ENCODE results near the gene CD109. TPM values are rescaled to one million over a fixed set of nuclear protein-coding genes. Genes with fewer than 3 reads are reported as not detected.

Gene CD109
- total RNA-seq, 1 experiment from 2014 or later = 46.1 TPM

GRCh38 chr6:73752943-73753342, 56.9 kb downstream of the CD109 start:
- POLR2A ChIA-PET = no interaction called here
- DNase-seq (ENCODE audit: low read depth, low spot score) (no peak), ATAC-seq (no peak)
- H3K27me3 ChIP-seq (ENCODE audit: control insufficient read depth, insufficient read depth, low read length) = no peaks in the 10 kb centered on the region
- intact Hi-C loops (cut with micrococcal nuclease; ENCODE audit: unreplicated experiment) = no loop called here
- BruUV-seq (replicated peaks) = no TSS peak
- H3K9me3 ChIP-seq (ENCODE audit: control insufficient read depth, insufficient read depth, low read depth, low read length) = no peaks in the 10 kb centered on the region
- no peak overlapping the region for H3K4me3 ChIP-seq (ENCODE audit: low read depth in 2 of 2, low read length in 2 of 2)
- in situ Hi-C loops (cut with HindIII; ENCODE audit: low pct_unique_long_range_greater_than_20kb, low sequenced_read_pairs) = no loop called here
- TF ChIP-seq POLR2AphosphoS5 (IDR thresholded peaks at IDR 0.05; ENCODE audit: low read depth, low read length) (no peak), SIN3A (IDR thresholded peaks at IDR 0.05; ENCODE audit: borderline replicate concordance, insufficient read depth, low read depth, low read length) (no peak), CTCF (IDR thresholded peaks at IDR 0.05) (no peak), TCF7L2 (IDR thresholded peaks at IDR 0.05; ENCODE audit: low read depth, low read length) (no peak), REST (IDR thresholded peaks at IDR 0.05; ENCODE audit: insufficient read depth in 1 of 2, low read depth in 2 of 2, low read length in 1 of 2) (no peak)
- H3K27ac ChIP-seq (ENCODE audit: low read length) = no peak overlapping the region
- H3K4me1 ChIP-seq (ENCODE audit: control insufficient read depth, insufficient read depth, low read length) = no peaks in the 10 kb centered on the region
- no peaks in the 10 kb centered on the region; the same call in 1 of the 2 replicates for H3K36me3 ChIP-seq (ENCODE audit: control insufficient read depth, insufficient read depth, low read length)
- CTCF ChIA-PET = no interaction called here

- intact Hi-C loops (cut with micrococcal nuclease; ENCODE audit: unreplicated experiment) (no loop called here), in situ Hi-C loops (cut with HindIII; ENCODE audit: low pct_unique_long_range_greater_than_20kb, low sequenced_read_pairs) (no loop called here)
- peaks cover 4% of the 10 kb centered on the region; the same call in 1 of the 2 replicates for H3K36me3 ChIP-seq (ENCODE audit: control insufficient read depth, insufficient read depth, low read length)
- DNase-seq (ENCODE audit: low read depth, low spot score) (no peak), ATAC-seq (no peak)
- H3K9me3 ChIP-seq (ENCODE audit: control insufficient read depth, insufficient read depth, low read depth, low read length) = no peaks in the 10 kb centered on the region
- CTCF ChIA-PET = interaction anchor here (0.7 kb wide), 1 partner anchor 236 kb away, joined by 3 read pairs; no protein-coding TSS in a partner anchor
- H3K27me3 ChIP-seq (ENCODE audit: control insufficient read depth, insufficient read depth, low read length) = no peaks in the 10 kb centered on the region
- no TSS peak for BruUV-seq (replicated peaks)
- H3K4me3 ChIP-seq (ENCODE audit: low read depth in 2 of 2, low read length in 2 of 2) = no peak overlapping the region
- no peak for TF ChIP-seq TCF7L2 (IDR thresholded peaks at IDR 0.05; ENCODE audit: low read depth, low read length)
- TF ChIP-seq SIN3A (IDR thresholded peaks at IDR 0.05; ENCODE audit: borderline replicate concordance, insufficient read depth, low read depth, low read length) = no peak
- no peak for TF ChIP-seq POLR2AphosphoS5 (IDR thresholded peaks at IDR 0.05; ENCODE audit: low read depth, low read length)
- no peak for TF ChIP-seq CTCF (IDR thresholded peaks at IDR 0.05)
- no peak for TF ChIP-seq REST (IDR thresholded peaks at IDR 0.05; ENCODE audit: insufficient read depth in 1 of 2, low read depth in 2 of 2, low read length in 1 of 2)
- H3K4me1 ChIP-seq (ENCODE audit: control insufficient read depth, insufficient read depth, low read length) = no peaks in the 10 kb centered on the region
- POLR2A ChIA-PET = no interaction called here
- H3K27ac ChIP-seq (ENCODE audit: low read length) = no peak overlapping the region
Observed at GRCh38 chr6:73766040-73766439, 70.0 kb downstream of the CD109 start.

Measured in Panc1 (cell line).